GM12891 (cell line): ENCODE data around the gene RFXANK.

Experiments used
- PAX5 ChIP-seq: IDR thresholded peaks from 2 replicates; pipeline ENCODE4 v1.6.1; 2011; ENCODE audit warnings: low read length, moderate library complexity, mild to moderate bottlenecking; ENCODE audit not compliant: insufficient read depth, severe bottlenecking
- POLR2A ChIP-seq: IDR thresholded peaks from 2 replicates; pipeline ENCODE4 v1.6.1; 2011; ENCODE audit warnings: low read depth, low read length, control low read depth
- POLR2AphosphoS5 ChIP-seq: IDR thresholded peaks from 2 replicates; pipeline ENCODE4 v1.6.1; 2011; ENCODE audit warnings: low read depth, low read length, control low read depth
- POU2F2 ChIP-seq: IDR thresholded peaks from 2 replicates; pipeline ENCODE4 v1.6.1; 2011; ENCODE audit warnings: low read depth, mild to moderate bottlenecking, control low read depth, low read length, moderate library complexity
- SPI1 ChIP-seq: IDR thresholded peaks from 2 replicates; pipeline ENCODE4 v1.6.1; 2011; ENCODE audit warnings: low read depth, low read length, control low read depth

DNA sequence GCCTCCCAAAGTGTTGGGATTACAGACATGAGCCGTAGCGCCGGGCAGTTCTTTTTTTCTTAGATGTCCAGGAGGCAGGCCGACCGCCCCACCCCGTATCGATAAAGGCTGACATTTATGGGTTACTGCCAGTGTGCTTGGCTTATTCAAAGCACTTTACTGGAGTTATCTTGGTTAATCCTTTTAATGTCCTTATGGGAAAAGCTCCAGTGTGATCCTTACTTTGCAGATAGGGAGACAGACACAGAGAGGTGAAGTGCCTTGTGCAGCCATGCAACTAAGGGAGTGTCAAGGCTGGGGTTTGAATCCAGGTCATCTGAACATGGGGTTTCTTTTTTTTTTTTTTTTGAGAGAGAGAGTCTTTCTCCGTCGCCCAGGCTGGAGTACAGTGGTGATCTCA, 38.9 kb downstream of the RFXANK start:
- TF ChIP-seq PAX5 (no peak), POLR2AphosphoS5 (no peak), POLR2A (no peak), POU2F2 (no peak), SPI1 (no peak)
